Natural killer cell treated with Interleukin-12 subunit alpha and Interleukin-12 subunit beta and Interleukin-15 and Interleukin-18, amount 100 ng/mL, for 72 hours (primary cell): ENCODE measurements around the gene RUVBL2. TPM values are rescaled to one million over a fixed set of nuclear protein-coding genes. Genes with fewer than 3 reads are reported as not detected.
"Not testable (repeated sequence)": the region's sequence is repeated elsewhere in the genome, so short reads cannot be mapped to it uniquely, and the experiment has no call there.

Source experiments
- ATAC-seq, 2 donors: fragments of 150-1000 bp; cut with Tn5 transposase in 1 of 2; sonication (Bioruptor Pico), chemical (Tn5 transposase) in 1 of 2; 2 replicates each; pipeline ENCODE4 v1.10.0; 2021
- DNase-seq: peaks from one replicate; pipeline ENCODE4 v3.0.0; 2022; ENCODE audit warnings: low spot score
- H3K27ac Mint-ChIP-seq, 2 donors: 1 replicate in 1 of 2; 2 replicates in 1 of 2; pipeline ENCODE4 v1.8.0; 2022; ENCODE audit warnings: mixed read lengths in 2 of 2, mild to moderate bottlenecking in 1 of 2, moderate library complexity in 1 of 2
- H3K27me3 Mint-ChIP-seq, 2 donors: 1 replicate in 1 of 2; 2 replicates in 1 of 2; pipeline ENCODE4 v1.8.0; 2022; ENCODE audit warnings: mixed read lengths in 2 of 2
- H3K36me3 Mint-ChIP-seq: one replicate; pipeline ENCODE4 v1.8.0; 2022; ENCODE audit warnings: mixed read lengths
- H3K4me1 Mint-ChIP-seq, 2 donors: 1 replicate in 1 of 2; 2 replicates in 1 of 2; pipeline ENCODE4 v1.8.0; 2022; ENCODE audit warnings: low read depth in 2 of 2, mixed read lengths in 2 of 2, mild to moderate bottlenecking in 1 of 2
- H3K4me3 Mint-ChIP-seq: one replicate; pipeline ENCODE4 v1.8.0; 2022; ENCODE audit warnings: mixed read lengths
- H3K9me3 Mint-ChIP-seq: 2 replicates; pipeline ENCODE4 v1.8.0; 2022; ENCODE audit warnings: mixed read lengths
- total RNA-seq, 2 donors: library from RNA; stranded (reverse); gene quantifications; one replicate each; pipeline ENCODE4 v1.2.3, GENCODE V29; 2022

RUVBL2 gene
- total RNA-seq, 2 donors from 2014 or later: 101 to 173 TPM

GRCh38 chr19:49010453-49010852 lies 16.8 kb downstream of the RUVBL2 start:
- no peak overlapping the region for H3K4me3 Mint-ChIP-seq
- H3K27me3 Mint-ChIP-seq: no peaks in the 10 kb centered on the region
- no peak for ATAC-seq
- peaks cover 0 to 4% of the 10 kb centered on the region in 2 donors for H3K4me1 Mint-ChIP-seq
- no peak for DNase-seq
- H3K9me3 Mint-ChIP-seq: no peaks in the 10 kb centered on the region
- H3K36me3 Mint-ChIP-seq: no peaks in the 10 kb centered on the region
- no peak overlapping the region for H3K27ac Mint-ChIP-seq

GRCh38 chr19:49011194-49011593 lies 17.5 kb downstream of the RUVBL2 start:
- DNase-seq (no peak), ATAC-seq (no peak)
- Mint-ChIP-seq H3K9me3 (no peaks in the 10 kb centered on the region), H3K27me3 (no peaks in the 10 kb centered on the region), H3K4me3 (no peak overlapping the region), H3K27ac (no peak overlapping the region), H3K36me3 (no peaks in the 10 kb centered on the region), H3K4me1 (peaks cover 0 to 7% of the 10 kb centered on the region in 2 donors)

GRCh38 chr19:49014123-49014869 lies 20.6 kb downstream of the RUVBL2 start:
- H3K36me3 Mint-ChIP-seq: no peaks in the 10 kb centered on the region
- ATAC-seq (no peak), DNase-seq (no peak)
- H3K9me3 Mint-ChIP-seq: no peaks in the 10 kb centered on the region
- no peak overlapping the region for H3K4me3 Mint-ChIP-seq
- H3K4me1 Mint-ChIP-seq: peaks cover 6 to 19% of the 10 kb centered on the region in 2 donors
- H3K27me3 Mint-ChIP-seq: peaks cover 0 to 2% of the 10 kb centered on the region in 2 donors
- H3K27ac Mint-ChIP-seq: no peak overlapping the region

- no peak overlapping the region for H3K4me3 Mint-ChIP-seq
- no peaks in the 10 kb centered on the region for H3K9me3 Mint-ChIP-seq
- DNase-seq (no peak), ATAC-seq (no peak)
- no peak overlapping the region for H3K27ac Mint-ChIP-seq
- no peaks in the 10 kb centered on the region for H3K36me3 Mint-ChIP-seq
- H3K27me3 Mint-ChIP-seq: peaks cover 0 to 2% of the 10 kb centered on the region in 2 donors
- peaks cover 8 to 23% of the 10 kb centered on the region in 2 donors for H3K4me1 Mint-ChIP-seq
These were observed 21.2 kb downstream of the RUVBL2 start for GRCh38 chr19:49014870-49015255.

- H3K27ac Mint-ChIP-seq: no peak overlapping the region
- H3K4me1 Mint-ChIP-seq: peaks cover 13 to 24% of the 10 kb centered on the region in 2 donors
- ATAC-seq (no peak), DNase-seq (no peak)
- H3K9me3 Mint-ChIP-seq: no peaks in the 10 kb centered on the region
- H3K4me3 Mint-ChIP-seq: no peak overlapping the region
- peaks cover 0 to 3% of the 10 kb centered on the region in 2 donors for H3K27me3 Mint-ChIP-seq
- H3K36me3 Mint-ChIP-seq: no peaks in the 10 kb centered on the region
These were observed 22.6 kb downstream of the RUVBL2 start for GRCh38 chr19:49016067-49016839.

- Mint-ChIP-seq H3K4me3 (peak within 1 kb of the TSS; percentile 89), H3K27me3 (peaks cover 0 to 6% of the 10 kb centered on the region in 2 donors), H3K9me3 (no peaks in the 10 kb centered on the region), H3K4me1 (peaks cover 17 to 28% of the 10 kb centered on the region in 2 donors), H3K27ac (no peak within 1 kb of the TSS), H3K36me3 (no peaks in the 10 kb centered on the region)
- no peak for ATAC-seq
- DNase-seq: no peak
These were observed 23.5 kb downstream of the RUVBL2 start, which contains the start of gene LHB for GRCh38 chr19:49017041-49017665. Gene LHB (minus strand): TSS chr19:49017091. CDS start chr19:49017081, 10 bp downstream.

GRCh38 chr19:49017666-49018351 lies 24.1 kb downstream of the RUVBL2 start:
- Mint-ChIP-seq H3K9me3 (no peaks in the 10 kb centered on the region), H3K36me3 (no peaks in the 10 kb centered on the region), H3K27ac (no peak overlapping the region), H3K4me3 (peak overlapping the region; percentile 89), H3K27me3 (peaks cover 0 to 6% of the 10 kb centered on the region in 2 donors), H3K4me1 (peaks cover 17 to 28% of the 10 kb centered on the region in 2 donors)
- peak; percentile 78 to 81 for ATAC-seq
- peak; percentile 74 for DNase-seq

GRCh38 chr19:49018388-49019241 lies 24.9 kb downstream of the RUVBL2 start:
- ATAC-seq: peak in 1 of 2 donors; percentile 25
- DNase-seq, H3K9me3 Mint-ChIP-seq, H3K27me3 Mint-ChIP-seq, H3K36me3 Mint-ChIP-seq: not testable (repeated sequence)
- Mint-ChIP-seq H3K27ac (peak overlapping the region; percentile 47 to 74), H3K4me3 (peak overlapping the region; percentile 89), H3K4me1 (peaks cover 17 to 28% of the 10 kb centered on the region in 2 donors)

GRCh38 chr19:49019242-49019932 lies 25.7 kb downstream of the RUVBL2 start:
- DNase-seq: no peak
- H3K27ac Mint-ChIP-seq: peak overlapping the region; percentile 47 to 74
- H3K36me3 Mint-ChIP-seq: no peaks in the 10 kb centered on the region
- peak; percentile 50 to 70 for ATAC-seq
- H3K4me1 Mint-ChIP-seq: peaks cover 17 to 28% of the 10 kb centered on the region in 2 donors
- no peaks in the 10 kb centered on the region for H3K9me3 Mint-ChIP-seq
- peak overlapping the region; percentile 89 for H3K4me3 Mint-ChIP-seq
- H3K27me3 Mint-ChIP-seq: peaks cover 0 to 6% of the 10 kb centered on the region in 2 donors

- peak overlapping the region; percentile 89 for H3K4me3 Mint-ChIP-seq
- no peak overlapping the region for H3K27ac Mint-ChIP-seq
- no peak for ATAC-seq
- DNase-seq: no peak
- H3K36me3 Mint-ChIP-seq: no peaks in the 10 kb centered on the region
- H3K27me3 Mint-ChIP-seq: peaks cover 0 to 6% of the 10 kb centered on the region in 2 donors
- H3K9me3 Mint-ChIP-seq: no peaks in the 10 kb centered on the region
- H3K4me1 Mint-ChIP-seq: peaks cover 17 to 28% of the 10 kb centered on the region in 2 donors
These were observed 26.7 kb downstream of the RUVBL2 start for GRCh38 chr19:49020342-49020741.

GRCh38 chr19:49020931-49021895 lies 27.5 kb downstream of the RUVBL2 start:
- peak overlapping the region; percentile 7 for H3K4me3 Mint-ChIP-seq
- DNase-seq: no peak

More at GRCh38 chr19:49020931-49021895, 27.5 kb downstream of the RUVBL2 start:
- Mint-ChIP-seq H3K36me3 (no peaks in the 10 kb centered on the region), H3K27me3 (peaks cover 0 to 6% of the 10 kb centered on the region in 2 donors), H3K27ac (no peak overlapping the region), H3K9me3 (no peaks in the 10 kb centered on the region), H3K4me1 (peaks cover 17 to 24% of the 10 kb centered on the region in 2 donors)
- ATAC-seq: peak; percentile 48 to 59
